HEK293T (cell line): Measurements from ENCODE around the gene CACNA1S.

Experiments used
- CTCF ChIA-PET: fragments of 350-600 bp; formaldehyde crosslinking; extraction: SDS; loops from one replicate; lab custom pipeline; 2021; ENCODE audit warnings: antibody characterized with exemption, inconsistent platforms; lab: Yijun Ruan, JAX
- POLR2A ChIA-PET: fragments of 350-600 bp; formaldehyde crosslinking; extraction: SDS; loops from one replicate; lab custom pipeline; 2020; ENCODE audit warnings: antibody characterized with exemption, inconsistent platforms; lab: Yijun Ruan, JAX
- DNase-seq: peaks from one replicate; pipeline ENCODE4 v3.0.0; 2012; ENCODE audit warnings: mixed read lengths; ENCODE audit errors: extremely low spot score
- ARNT ChIP-seq: fragments of 450-650 bp; IDR thresholded peaks from 2 replicates; pipeline ENCODE4 v1.6.1; 2017; ENCODE audit warnings: mild to moderate bottlenecking
- BHLHE40 ChIP-seq: fragments of 450-650 bp; IDR thresholded peaks from 2 replicates; pipeline ENCODE4 v1.6.1; 2016; ENCODE audit warnings: mild to moderate bottlenecking, moderate library complexity, borderline replicate concordance
- CTBP1 ChIP-seq: fragments of 450-650 bp; IDR thresholded peaks from 2 replicates; pipeline ENCODE4 v1.6.1; 2016; ENCODE audit warnings: borderline replicate concordance
- ELF4 ChIP-seq: fragments of 450-650 bp; IDR thresholded peaks from 2 replicates; pipeline ENCODE4 v1.6.1; 2017; ENCODE audit warnings: antibody characterized with exemption
- FOXA1 ChIP-seq: fragments of 450-650 bp; IDR thresholded peaks from 2 replicates; pipeline ENCODE4 v1.6.1; 2016; ENCODE audit warnings: mild to moderate bottlenecking
- FOXK2 ChIP-seq: fragments of 450-650 bp; IDR thresholded peaks from 2 replicates; pipeline ENCODE4 v1.6.1; 2016; ENCODE audit warnings: mild to moderate bottlenecking
- FOXM1 ChIP-seq: fragments of 450-650 bp; IDR thresholded peaks from 2 replicates; pipeline ENCODE4 v1.6.1; 2017; ENCODE audit warnings: mild to moderate bottlenecking, borderline replicate concordance
- HDGF ChIP-seq: fragments of 450-650 bp; IDR thresholded peaks from 2 replicates; pipeline ENCODE4 v1.6.1; 2017; ENCODE audit warnings: antibody characterized with exemption, borderline replicate concordance
- L3MBTL2 ChIP-seq: fragments of 450-650 bp; conservative IDR thresholded peaks from 2 replicates; pipeline ENCODE4 v1.6.1; 2016; ENCODE audit warnings: mild to moderate bottlenecking
- LEF1 ChIP-seq: fragments of 450-650 bp; IDR thresholded peaks from 2 replicates; pipeline ENCODE4 v1.6.1; 2017; ENCODE audit warnings: mild to moderate bottlenecking, borderline replicate concordance
- NFRKB ChIP-seq: fragments of 450-650 bp; IDR thresholded peaks from 2 replicates; pipeline ENCODE4 v1.6.1; 2016; ENCODE audit warnings: mild to moderate bottlenecking, moderate library complexity
- SP1 ChIP-seq: fragments of 450-650 bp; IDR thresholded peaks from 2 replicates; pipeline ENCODE4 v1.6.1; 2017
- SUZ12 ChIP-seq: fragments of 450-650 bp; IDR thresholded peaks from 2 replicates; pipeline ENCODE4 v1.6.1; 2016; ENCODE audit warnings: mild to moderate bottlenecking
- TARDBP ChIP-seq: fragments of 450-650 bp; IDR thresholded peaks from 2 replicates; pipeline ENCODE4 v1.6.1; 2016
- ZNF384 ChIP-seq: fragments of 450-650 bp; IDR thresholded peaks from 2 replicates; pipeline ENCODE4 v1.6.1; 2016
- TF ChIP-seq, protein P1 (sequence below): fragments of 450-650 bp; IDR thresholded peaks from 2 replicates; pipeline ENCODE4 v1.6.1; 2016

CACNA1S gene

DNA sequence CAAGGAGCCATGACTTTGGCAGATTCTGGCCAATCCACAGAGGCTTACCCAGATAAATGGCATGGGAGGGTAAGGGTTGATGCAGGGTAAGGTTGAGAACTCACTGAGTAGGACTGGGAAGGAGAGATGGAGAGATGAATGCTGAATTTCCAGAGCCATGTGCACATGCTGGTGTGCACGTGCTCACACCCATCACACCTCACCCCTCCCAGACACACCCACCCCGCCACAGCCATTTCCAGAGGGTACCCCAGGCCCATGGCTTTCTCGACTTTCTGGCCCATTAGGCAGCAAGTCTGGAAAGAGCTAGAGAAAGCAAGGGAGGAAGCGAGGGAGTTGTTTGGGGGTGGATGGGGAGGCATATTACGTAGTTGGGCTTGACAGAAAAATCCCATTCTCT lies 1.6 kb downstream of the CACNA1S start:
- POLR2A ChIA-PET, result no interaction called here
- no peak for TF ChIP-seq ELF4
- TF ChIP-seq TARDBP, result no peak
- TF ChIP-seq NFRKB, result no peak
- no peak for TF ChIP-seq FOXM1
- TF ChIP-seq L3MBTL2, result no peak
- no peak for TF ChIP-seq SP1
- TF ChIP-seq LEF1, result no peak
- TF ChIP-seq, protein P1, sequence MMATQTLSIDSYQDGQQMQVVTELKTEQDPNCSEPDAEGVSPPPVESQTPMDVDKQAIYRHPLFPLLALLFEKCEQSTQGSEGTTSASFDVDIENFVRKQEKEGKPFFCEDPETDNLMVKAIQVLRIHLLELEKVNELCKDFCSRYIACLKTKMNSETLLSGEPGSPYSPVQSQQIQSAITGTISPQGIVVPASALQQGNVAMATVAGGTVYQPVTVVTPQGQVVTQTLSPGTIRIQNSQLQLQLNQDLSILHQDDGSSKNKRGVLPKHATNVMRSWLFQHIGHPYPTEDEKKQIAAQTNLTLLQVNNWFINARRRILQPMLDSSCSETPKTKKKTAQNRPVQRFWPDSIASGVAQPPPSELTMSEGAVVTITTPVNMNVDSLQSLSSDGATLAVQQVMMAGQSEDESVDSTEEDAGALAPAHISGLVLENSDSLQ, result no peak
- no peak for TF ChIP-seq CTBP1
- no peak for TF ChIP-seq ARNT
- TF ChIP-seq SUZ12, result no peak
- no peak for TF ChIP-seq HDGF
- TF ChIP-seq BHLHE40, result no peak
- no peak for TF ChIP-seq FOXA1
- TF ChIP-seq FOXK2, result no peak
- no peak for TF ChIP-seq ZNF384
- no peak for DNase-seq
- CTCF ChIA-PET, result no interaction called here

DNA sequence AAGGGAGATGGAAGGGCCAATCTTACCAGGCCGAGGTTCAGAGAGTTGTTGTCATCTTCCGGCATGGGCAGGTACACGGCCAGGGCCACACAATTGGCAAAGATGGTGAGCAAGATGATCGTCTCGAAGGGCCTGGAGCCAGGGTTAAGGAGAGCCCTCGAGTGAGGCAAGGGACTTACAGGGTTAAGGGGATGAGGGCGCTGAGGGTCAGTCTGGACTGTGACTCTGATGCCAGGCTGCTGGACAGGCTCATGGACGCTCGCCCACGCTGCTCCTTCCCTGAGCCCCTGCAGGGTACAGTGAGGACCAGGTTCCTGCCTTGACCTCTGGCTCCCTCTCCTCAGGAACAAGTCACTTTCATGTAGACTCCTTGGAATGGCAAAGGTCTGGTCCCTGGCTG lies 2.1 kb downstream of the CACNA1S start:
- TF ChIP-seq LEF1 (no peak), L3MBTL2 (no peak), NFRKB (no peak), ZNF384 (no peak), ELF4 (no peak), BHLHE40 (no peak), SP1 (no peak), CTBP1 (no peak), SUZ12 (no peak), FOXM1 (no peak), ARNT (no peak), FOXK2 (no peak), HDGF (no peak), TARDBP (no peak)
- TF ChIP-seq, protein P1, result no peak
- no peak for DNase-seq
- POLR2A ChIA-PET, result no interaction called here
- CTCF ChIA-PET, result no interaction called here

DNA sequence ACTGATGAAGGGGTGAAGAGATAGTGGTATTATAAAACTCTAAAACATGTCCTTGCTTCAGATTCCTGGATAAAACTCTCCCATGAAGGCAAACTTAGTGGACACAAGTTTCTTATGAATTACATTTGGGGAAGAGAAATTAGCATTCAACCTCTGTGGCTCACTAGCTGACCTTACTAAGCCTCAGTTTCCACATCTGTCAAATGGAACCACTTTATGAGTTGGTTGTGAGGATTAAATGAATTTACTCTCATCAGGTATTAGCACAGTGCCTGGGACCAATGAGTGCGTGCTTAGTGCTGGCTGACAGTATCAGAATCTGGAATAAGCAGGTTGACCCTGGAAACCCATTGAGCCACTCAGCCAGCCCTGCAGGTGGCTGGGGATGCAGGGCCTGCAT lies 2.6 kb downstream of the CACNA1S start:
- TF ChIP-seq TARDBP (no peak), SP1 (no peak), ARNT (no peak), ELF4 (no peak), HDGF (no peak), NFRKB (no peak)
- ChIA-PET POLR2A (no interaction called here), CTCF (no interaction called here)
- DNase-seq, result no peak

DNA sequence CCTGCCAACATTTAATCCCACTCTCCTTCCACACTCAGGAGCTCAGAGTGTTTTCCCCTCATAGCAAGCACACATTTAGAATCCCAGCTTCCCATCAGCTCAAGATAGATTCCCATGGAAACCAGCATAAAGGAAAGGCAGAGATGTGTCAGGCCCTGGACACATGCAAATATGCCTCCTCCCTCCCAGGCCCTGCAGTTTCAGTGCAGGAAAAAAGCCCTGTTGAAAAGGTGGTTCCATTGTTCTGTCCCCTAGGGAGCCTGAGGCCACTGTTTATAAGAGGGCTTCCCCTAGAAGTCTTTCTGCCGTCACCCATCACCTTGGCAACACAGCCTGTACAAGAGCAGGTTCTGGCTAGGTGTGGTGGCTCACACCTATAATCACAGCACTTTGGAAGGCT lies 3.6 kb downstream of the CACNA1S start:
- ChIA-PET CTCF (interaction anchor here (0.7 to 1.9 kb wide), 2 partner anchors 14 to 23 kb away, joined by 3 to 6 read pairs; no protein-coding TSS in a partner anchor), POLR2A (no interaction called here)
- no peak for TF ChIP-seq NFRKB
- DNase-seq, result no peak

DNA sequence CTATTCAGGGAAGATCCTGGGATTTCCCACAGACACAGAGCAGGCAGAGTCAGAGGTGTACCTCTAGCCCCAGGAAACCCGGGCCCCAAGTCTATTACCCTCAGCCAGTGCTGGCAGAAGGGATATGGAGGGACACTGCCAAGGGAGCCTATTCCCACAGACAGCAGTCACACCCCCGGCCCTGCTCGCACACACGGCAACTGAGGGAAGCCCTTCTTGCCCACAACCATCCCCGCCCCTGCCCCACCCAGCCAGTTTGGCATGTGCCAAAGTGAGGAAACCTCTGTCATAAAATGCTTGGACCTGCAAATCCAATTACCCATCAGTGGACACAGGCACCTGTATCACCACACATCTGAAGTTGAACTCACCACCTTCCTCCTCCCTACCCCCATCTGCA lies 6.5 kb downstream of the CACNA1S start:
- CTCF ChIA-PET, result no interaction called here
- DNase-seq, result no peak
- POLR2A ChIA-PET, result no interaction called here
- TF ChIP-seq ELF4, result no peak
- no peak for TF ChIP-seq TARDBP
- no peak for TF ChIP-seq LEF1
- no peak for TF ChIP-seq NFRKB
- TF ChIP-seq FOXK2, result no peak
- no peak for TF ChIP-seq FOXA1
- no peak for TF ChIP-seq BHLHE40
- TF ChIP-seq SP1, result no peak
- TF ChIP-seq HDGF, result no peak
- TF ChIP-seq, protein P1, result no peak
- no peak for TF ChIP-seq ZNF384
- no peak for TF ChIP-seq ARNT
- TF ChIP-seq FOXM1, result no peak
- TF ChIP-seq SUZ12, result no peak
- TF ChIP-seq L3MBTL2, result no peak
- TF ChIP-seq CTBP1, result no peak

DNA sequence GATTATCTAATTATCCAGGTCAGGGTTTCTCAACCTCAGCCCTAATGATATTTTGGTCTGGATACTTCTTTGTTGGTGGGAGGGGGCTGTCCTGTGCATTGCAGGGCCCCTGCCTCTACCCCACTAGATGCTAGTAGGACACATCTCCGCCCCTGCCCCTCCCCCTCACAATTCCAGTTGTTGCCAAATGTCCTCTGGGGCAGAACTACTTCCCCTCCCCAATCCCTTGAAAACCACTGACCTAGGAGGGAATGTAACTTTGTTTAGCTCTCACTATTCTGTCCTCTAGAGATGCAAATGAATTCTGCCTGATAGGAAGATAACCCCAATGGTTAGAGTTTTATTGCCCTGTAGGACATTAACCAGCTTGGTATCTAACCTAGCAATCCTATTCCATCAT lies 8.1 kb downstream of the CACNA1S start:
- ChIA-PET POLR2A (no interaction called here), CTCF (no interaction called here)
- no peak for TF ChIP-seq ELF4
- no peak for DNase-seq

DNA sequence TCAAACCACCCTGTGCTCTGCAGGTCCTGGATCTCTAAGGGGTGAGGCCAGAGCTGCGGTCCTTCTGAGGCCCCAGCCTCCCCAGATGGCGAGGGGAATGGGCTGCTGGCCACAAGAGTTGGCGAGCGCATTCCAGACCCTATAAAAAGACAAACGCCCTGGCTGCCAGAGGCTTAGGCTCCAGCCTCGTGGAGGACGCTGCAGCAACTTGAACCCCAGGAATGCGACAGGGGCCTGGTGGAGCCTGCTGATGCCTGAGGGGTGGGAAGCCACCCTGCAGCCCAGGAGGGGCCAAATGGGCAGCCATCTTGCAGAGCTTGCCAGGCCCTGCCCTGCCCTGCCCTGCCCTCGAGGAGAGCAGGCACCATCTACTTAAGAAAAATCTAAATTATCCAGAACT lies 8.6 kb downstream of the CACNA1S start:
- no peak for TF ChIP-seq BHLHE40
- TF ChIP-seq ARNT, result no peak
- TF ChIP-seq SUZ12, result no peak
- TF ChIP-seq FOXA1, result no peak
- no peak for TF ChIP-seq ELF4
- no peak for TF ChIP-seq NFRKB
- TF ChIP-seq ZNF384, result no peak
- no peak for TF ChIP-seq SP1
- TF ChIP-seq FOXK2, result no peak
- ChIA-PET CTCF (interaction anchor here (1.1 kb wide), 1 partner anchor 10 kb away, joined by 4 read pairs; no protein-coding TSS in a partner anchor), POLR2A (no interaction called here)
- DNase-seq, result no peak
